Karpas-422 (cell line): ENCODE results near the gene SECISBP2. TPM values are rescaled to one million over a fixed set of nuclear protein-coding genes. Genes with fewer than 3 reads are reported as not detected.
"Not testable (repeated sequence)": the region's sequence is repeated elsewhere in the genome, so short reads cannot be mapped to it uniquely, and the experiment has no call there.

Experiments used
- DNase-seq: peaks from one replicate; pipeline ENCODE4 v3.0.0-alpha.2; 2015
- H2AFZ ChIP-seq: fragments of 200-600 bp; sonication (generic); 2 replicates; pipeline ENCODE4 v1.6.1; 2014; ENCODE audit warnings: antibody characterized with exemption, low read length, mixed read lengths
- H3K27ac ChIP-seq: fragments of 200-600 bp; sonication (generic); 2 replicates; pipeline ENCODE4 v1.5.1; 2014; ENCODE audit warnings: mild to moderate bottlenecking, low read length, moderate library complexity
- H3K27me3 ChIP-seq: fragments of 200-600 bp; sonication (generic); 2 replicates; pipeline ENCODE4 v1.6.1; 2014; ENCODE audit warnings: low read length, mixed read lengths
- H3K36me3 ChIP-seq: fragments of 200-600 bp; sonication (generic); 2 replicates; pipeline ENCODE4 v1.6.1; 2014; ENCODE audit warnings: low read length, mixed read lengths; ENCODE audit not compliant: insufficient read depth
- H3K4me1 ChIP-seq: fragments of 200-600 bp; sonication (generic); 2 replicates; pipeline ENCODE4 v1.6.1; 2014; ENCODE audit warnings: mild to moderate bottlenecking, low read length, mixed read lengths
- H3K4me2 ChIP-seq: fragments of 200-600 bp; sonication (generic); 2 replicates; pipeline ENCODE4 v1.6.1; 2014; ENCODE audit warnings: low read length, low read depth, mild to moderate bottlenecking; ENCODE audit not compliant: poor library complexity, severe bottlenecking
- H3K4me3 ChIP-seq: fragments of 200-600 bp; sonication (generic); 2 replicates; pipeline ENCODE4 v1.5.1; 2014; ENCODE audit warnings: mild to moderate bottlenecking, antibody characterized with exemption, low read length, mixed read lengths
- H3K79me2 ChIP-seq: fragments of 200-600 bp; sonication (generic); 2 replicates; pipeline ENCODE4 v1.6.1; 2014; ENCODE audit warnings: mild to moderate bottlenecking, low read length, mixed read lengths
- H3K9ac ChIP-seq: fragments of 200-600 bp; sonication (generic); 2 replicates; pipeline ENCODE4 v1.6.0; 2014; ENCODE audit warnings: low read length
- H3K9me2 ChIP-seq: fragments of 200-600 bp; sonication (generic), shearing (Covaris generic); replicated peaks from 2 replicates; pipeline ENCODE4 v1.6.0; 2014; ENCODE audit warnings: mild to moderate bottlenecking, low read length, moderate library complexity; ENCODE audit not compliant: insufficient read depth
- H3K9me3 ChIP-seq: fragments of 300-700, 200-600 bp; sonication (generic); 2 replicates; pipeline ENCODE4 v1.6.1; 2014; ENCODE audit warnings: low read length, mixed read lengths
- H4K20me1 ChIP-seq: fragments of 200-600 bp; sonication (generic); 2 replicates; pipeline ENCODE4 v1.6.1; 2014; ENCODE audit warnings: mild to moderate bottlenecking, antibody characterized with exemption, low read length, low read depth; ENCODE audit not compliant: insufficient read depth
- total RNA-seq: library from RNA; depleted of rRNA; stranded (reverse); fragments of >200 nt; shearing (Covaris generic); gene quantifications from 2 replicates; pipeline ENCODE4 v1.2.3, GENCODE V29; 2014; ENCODE audit warnings: low replicate concordance

Gene SECISBP2
- total RNA-seq, 1 experiment from 2014 or later, result 74.1 TPM

- Histone ChIP-seq H3K4me2 (no peak overlapping the region), H3K27ac (no peak overlapping the region), H3K4me1 (no peaks in the 10 kb centered on the region), H3K4me3 (no peak overlapping the region), H3K36me3 (no peaks in the 10 kb centered on the region), H3K79me2 (no peaks in the 10 kb centered on the region), H3K27me3 (no peaks in the 10 kb centered on the region), H3K9ac (no peak overlapping the region), H2AFZ (no peak overlapping the region), H3K9me2 (no peaks in the 10 kb centered on the region), H4K20me1 (no peaks in the 10 kb centered on the region), H3K9me3 (no peaks in the 10 kb centered on the region)
- DNase-seq, result no peak
These were observed 49.0 kb downstream of the SECISBP2 start for GRCh38 chr9:89367281-89367680.

- H3K79me2 ChIP-seq, result no peaks in the 10 kb centered on the region
- no peak overlapping the region for H3K4me2 ChIP-seq
- no peak overlapping the region for H2AFZ ChIP-seq
- no peaks in the 10 kb centered on the region for H3K9me2 ChIP-seq
- H3K36me3 ChIP-seq, result no peaks in the 10 kb centered on the region
- H3K9ac ChIP-seq, result no peak overlapping the region
- no peak for DNase-seq
- no peaks in the 10 kb centered on the region for H4K20me1 ChIP-seq
- no peaks in the 10 kb centered on the region for H3K4me1 ChIP-seq
- no peak overlapping the region for H3K4me3 ChIP-seq
- H3K27me3 ChIP-seq, result no peaks in the 10 kb centered on the region
- H3K27ac ChIP-seq, result no peak overlapping the region
- H3K9me3 ChIP-seq, result no peaks in the 10 kb centered on the region
These were observed 49.6 kb downstream of the SECISBP2 start for GRCh38 chr9:89367726-89368437.

- no peaks in the 10 kb centered on the region for H3K36me3 ChIP-seq
- no peaks in the 10 kb centered on the region for H4K20me1 ChIP-seq
- no peak overlapping the region for H2AFZ ChIP-seq
- H3K4me1 ChIP-seq, result no peaks in the 10 kb centered on the region
- H3K79me2 ChIP-seq, result no peaks in the 10 kb centered on the region
- H3K9ac ChIP-seq, result no peak overlapping the region
- no peak overlapping the region for H3K4me2 ChIP-seq
- H3K4me3 ChIP-seq, result no peak overlapping the region
- no peaks in the 10 kb centered on the region for H3K9me3 ChIP-seq
- no peaks in the 10 kb centered on the region for H3K27me3 ChIP-seq
- no peak overlapping the region for H3K27ac ChIP-seq
- no peak for DNase-seq
- H3K9me2 ChIP-seq, result no peaks in the 10 kb centered on the region
These were observed 50.2 kb downstream of the SECISBP2 start for GRCh38 chr9:89368550-89368949.

- DNase-seq, result no peak
- Histone ChIP-seq H3K79me2 (no peaks in the 10 kb centered on the region), H3K9me2 (no peaks in the 10 kb centered on the region), H3K27ac (no peak overlapping the region), H4K20me1 (no peaks in the 10 kb centered on the region), H3K36me3 (no peaks in the 10 kb centered on the region), H3K4me1 (no peaks in the 10 kb centered on the region), H3K4me2 (no peak overlapping the region), H3K9ac (no peak overlapping the region), H3K4me3 (no peak overlapping the region), H3K9me3 (no peaks in the 10 kb centered on the region), H2AFZ (no peak overlapping the region), H3K27me3 (no peaks in the 10 kb centered on the region)
These were observed 50.7 kb downstream of the SECISBP2 start for GRCh38 chr9:89368978-89369377.

- no peaks in the 10 kb centered on the region for H3K36me3 ChIP-seq
- H3K4me2 ChIP-seq, result no peak overlapping the region
- no peaks in the 10 kb centered on the region for H3K9me2 ChIP-seq
- no peak overlapping the region for H3K4me3 ChIP-seq
- no peak overlapping the region for H3K9ac ChIP-seq
- H3K4me1 ChIP-seq, result peaks cover 8% of the 10 kb centered on the region
- no peak overlapping the region for H3K27ac ChIP-seq
- H2AFZ ChIP-seq, result no peak overlapping the region
- no peaks in the 10 kb centered on the region for H4K20me1 ChIP-seq
- DNase-seq, result no peak
- no peaks in the 10 kb centered on the region for H3K79me2 ChIP-seq
- no peaks in the 10 kb centered on the region for H3K27me3 ChIP-seq
- no peaks in the 10 kb centered on the region for H3K9me3 ChIP-seq
These were observed 52.3 kb downstream of the SECISBP2 start for GRCh38 chr9:89370593-89370992.

GRCh38 chr9:89371791-89372190 is 53.5 kb downstream of the SECISBP2 start:
- H3K9ac ChIP-seq, H3K9me3 ChIP-seq, H3K36me3 ChIP-seq, H4K20me1 ChIP-seq, H3K4me2 ChIP-seq, H2AFZ ChIP-seq, H3K9me2 ChIP-seq, H3K79me2 ChIP-seq, DNase-seq, H3K27me3 ChIP-seq, H3K4me3 ChIP-seq, H3K27ac ChIP-seq: not testable (repeated sequence)
- H3K4me1 ChIP-seq, result peaks cover 10% of the 10 kb centered on the region

GRCh38 chr9:89372230-89372816 is 54.0 kb downstream of the SECISBP2 start:
- Histone ChIP-seq H4K20me1 (no peaks in the 10 kb centered on the region), H3K4me3 (no peak overlapping the region), H3K4me1 (peaks cover 10% of the 10 kb centered on the region), H3K36me3 (no peaks in the 10 kb centered on the region), H3K27me3 (no peaks in the 10 kb centered on the region), H3K4me2 (no peak overlapping the region), H2AFZ (no peak overlapping the region), H3K27ac (no peak overlapping the region), H3K9me2 (no peaks in the 10 kb centered on the region), H3K9ac (no peak overlapping the region), H3K79me2 (no peaks in the 10 kb centered on the region), H3K9me3 (no peaks in the 10 kb centered on the region)
- no peak for DNase-seq

- Histone ChIP-seq H3K9me2 (no peaks in the 10 kb centered on the region), H3K4me2 (no peak overlapping the region), H3K36me3 (no peaks in the 10 kb centered on the region), H3K79me2 (no peaks in the 10 kb centered on the region), H3K9me3 (no peaks in the 10 kb centered on the region), H3K27me3 (no peaks in the 10 kb centered on the region), H3K27ac (no peak overlapping the region), H3K4me3 (no peak overlapping the region), H3K9ac (no peak overlapping the region), H3K4me1 (peaks cover 10% of the 10 kb centered on the region), H2AFZ (no peak overlapping the region), H4K20me1 (no peaks in the 10 kb centered on the region)
- DNase-seq, result no peak
These were observed 54.7 kb downstream of the SECISBP2 start for GRCh38 chr9:89372979-89373378.
